ENCODE measurements around the gene SUN2. TPM values are rescaled to one million over a fixed set of nuclear protein-coding genes. Genes with fewer than 3 reads are reported as not detected.

Gene SUN2
- total and polyA plus RNA-seq, 10 of the 15 experiments (the other 5 are each of a cell fraction or from before 2014, with no cell fraction given), result 0.18 to 107 (median 35.9) TPM

GRCh38 chr22:38706101-38706900, 49.5 kb downstream of the SUN2 start (continued):
- no peak for TF ChIP-seq RAD21 (IDR thresholded peaks at IDR 0.05; ENCODE audit: insufficient read depth, low read depth, low read length)
- TF ChIP-seq ZNF207 (IDR thresholded peaks at IDR 0.05; ENCODE audit: borderline replicate concordance), result peak; percentile 36; the same call in 1 of the 2 replicates
- 0 out of 2 replicates have a peak, but pooled peaks have one; percentile 63 for TF ChIP-seq WRNIP1 (IDR thresholded peaks at IDR 0.05; ENCODE audit: borderline replicate concordance, low read depth, low read length)
- TF ChIP-seq SUPT20H (IDR thresholded peaks at IDR 0.05; ENCODE audit: borderline replicate concordance, control insufficient read depth, low read depth, low read length), result no peak
- no peak for TF ChIP-seq POU2F2 (IDR thresholded peaks at IDR 0.05; ENCODE audit: borderline replicate concordance, low read depth, low read length)
- TF ChIP-seq EZH2 (IDR thresholded peaks at IDR 0.05; ENCODE audit: borderline replicate concordance, control insufficient read depth, low read depth, low read length), result no peak
- TF ChIP-seq SIX5 (IDR thresholded peaks at IDR 0.05; ENCODE audit: low read depth, low read length, severe bottlenecking), result no peak
- peak; percentile 64; the same call in 1 of the 2 replicates for TF ChIP-seq ZSCAN29 (IDR thresholded peaks at IDR 0.05)
- no peak for TF ChIP-seq PAX8 (IDR thresholded peaks at IDR 0.05)
- no peak for TF ChIP-seq ZBTB4 (CRISPR knock-in tag; IDR thresholded peaks at IDR 0.05)
- no peak for TF ChIP-seq RBBP5 (conservative IDR thresholded peaks at IDR 0.05)
- TF ChIP-seq TARDBP (IDR thresholded peaks at IDR 0.05; ENCODE audit: borderline replicate concordance), result no peak
- no peak for TF ChIP-seq ELK1 (IDR thresholded peaks at IDR 0.05; ENCODE audit: low read depth, low read length)
- 0 out of 2 replicates have a peak, but pooled peaks have one; percentile 22 for TF ChIP-seq NR2C1 (IDR thresholded peaks at IDR 0.05)
- no peak for TF ChIP-seq NFYB (IDR thresholded peaks at IDR 0.05; ENCODE audit: insufficient read depth, low read depth, low read length)
- peak; percentile 95 for TF ChIP-seq NKRF (conservative IDR thresholded peaks at IDR 0.05)
- TF ChIP-seq NR2F1 (conservative IDR thresholded peaks at IDR 0.05), result peak; percentile 73
- no peak for TF ChIP-seq SPI1 (IDR thresholded peaks at IDR 0.05; ENCODE audit: borderline replicate concordance, insufficient read depth, low read depth, low read length)
- TF ChIP-seq IRF5 (IDR thresholded peaks at IDR 0.05; ENCODE audit: borderline replicate concordance), result no peak
- TF ChIP-seq CBFB (IDR thresholded peaks at IDR 0.05; ENCODE audit: low read depth), result no peak
- TF ChIP-seq DPF2 (IDR thresholded peaks at IDR 0.05), result peak; percentile 49; the same call in 1 of the 2 replicates

Measured in GM12878 (cell line).